ENCODE measurements around the gene SORCS2.

The SORCS2 gene

GRCh38 chr4:7390906-7391636 lies 198.7 kb downstream of the SORCS2 start:
- H3K9me3 Mint-ChIP-seq, result peaks cover 4% of the 10 kb centered on the region
- H3K36me3 Mint-ChIP-seq (ENCODE audit: low read depth), result no peaks in the 10 kb centered on the region
- no peaks in the 10 kb centered on the region for H3K4me1 Mint-ChIP-seq (ENCODE audit: low read depth)
- no peak overlapping the region for H3K27ac Mint-ChIP-seq
- no peak overlapping the region for H3K4me3 Mint-ChIP-seq
- peaks cover 4% of the 10 kb centered on the region for H3K27me3 Mint-ChIP-seq
- intact Hi-C loops (cut with micrococcal nuclease), result no loop called here

- no peak overlapping the region for H3K4me3 Mint-ChIP-seq
- H3K27me3 Mint-ChIP-seq, result peaks cover 4% of the 10 kb centered on the region
- H3K4me1 Mint-ChIP-seq (ENCODE audit: low read depth), result no peaks in the 10 kb centered on the region
- H3K9me3 Mint-ChIP-seq, result no peaks in the 10 kb centered on the region
- intact Hi-C loops (cut with micrococcal nuclease), result no loop called here
- H3K27ac Mint-ChIP-seq, result no peak overlapping the region
- H3K36me3 Mint-ChIP-seq (ENCODE audit: low read depth), result no peaks in the 10 kb centered on the region
These were observed 199.5 kb downstream of the SORCS2 start for GRCh38 chr4:7391637-7392437.

- Mint-ChIP-seq H3K27me3 (peaks cover 9% of the 10 kb centered on the region), H3K4me3 (no peak overlapping the region), H3K9me3 (no peaks in the 10 kb centered on the region), H3K36me3 (ENCODE audit: low read depth) (no peaks in the 10 kb centered on the region), H3K4me1 (ENCODE audit: low read depth) (no peaks in the 10 kb centered on the region), H3K27ac (no peak overlapping the region)
- intact Hi-C loops (cut with micrococcal nuclease), result no loop called here
These were observed 200.4 kb downstream of the SORCS2 start for GRCh38 chr4:7392438-7393421.

- Mint-ChIP-seq H3K27me3 (peaks cover 15% of the 10 kb centered on the region), H3K9me3 (no peaks in the 10 kb centered on the region), H3K4me1 (ENCODE audit: low read depth) (no peaks in the 10 kb centered on the region), H3K36me3 (ENCODE audit: low read depth) (no peaks in the 10 kb centered on the region), H3K27ac (no peak overlapping the region), H3K4me3 (no peak overlapping the region)
- intact Hi-C loops (cut with micrococcal nuclease), result no loop called here
These were observed 201.6 kb downstream of the SORCS2 start for GRCh38 chr4:7393601-7394575.

GRCh38 chr4:7394681-7395451 lies 202.5 kb downstream of the SORCS2 start:
- no peak overlapping the region for H3K4me3 Mint-ChIP-seq
- H3K27ac Mint-ChIP-seq, result no peak overlapping the region
- H3K36me3 Mint-ChIP-seq (ENCODE audit: low read depth), result no peaks in the 10 kb centered on the region
- intact Hi-C loops (cut with micrococcal nuclease), result no loop called here
- peaks cover 17% of the 10 kb centered on the region for H3K27me3 Mint-ChIP-seq
- no peaks in the 10 kb centered on the region for H3K9me3 Mint-ChIP-seq
- H3K4me1 Mint-ChIP-seq (ENCODE audit: low read depth), result no peaks in the 10 kb centered on the region

- H3K4me1 Mint-ChIP-seq (ENCODE audit: low read depth), result no peaks in the 10 kb centered on the region
- H3K9me3 Mint-ChIP-seq, result no peaks in the 10 kb centered on the region
- H3K27me3 Mint-ChIP-seq, result peaks cover 17% of the 10 kb centered on the region
- intact Hi-C loops (cut with micrococcal nuclease), result no loop called here
- no peaks in the 10 kb centered on the region for H3K36me3 Mint-ChIP-seq (ENCODE audit: low read depth)
- H3K27ac Mint-ChIP-seq, result no peak overlapping the region
- H3K4me3 Mint-ChIP-seq, result no peak overlapping the region
These were observed 203.3 kb downstream of the SORCS2 start for GRCh38 chr4:7395645-7396044.

- intact Hi-C loops (cut with micrococcal nuclease), result no loop called here
- Mint-ChIP-seq H3K9me3 (no peaks in the 10 kb centered on the region), H3K27me3 (peaks cover 17% of the 10 kb centered on the region), H3K4me1 (ENCODE audit: low read depth) (no peaks in the 10 kb centered on the region), H3K4me3 (no peak overlapping the region), H3K27ac (no peak overlapping the region), H3K36me3 (ENCODE audit: low read depth) (no peaks in the 10 kb centered on the region)
These were observed 204.0 kb downstream of the SORCS2 start for GRCh38 chr4:7396186-7396910.

GRCh38 chr4:7397206-7398103 lies 205.1 kb downstream of the SORCS2 start:
- no peaks in the 10 kb centered on the region for H3K4me1 Mint-ChIP-seq (ENCODE audit: low read depth)
- H3K9me3 Mint-ChIP-seq, result no peaks in the 10 kb centered on the region

GRCh38 chr4:7398104-7398423 lies 205.7 kb downstream of the SORCS2 start:
- intact Hi-C loops (cut with micrococcal nuclease), result no loop called here
- peaks cover 13% of the 10 kb centered on the region for H3K27me3 Mint-ChIP-seq

More at GRCh38 chr4:7397206-7398103, 205.1 kb downstream of the SORCS2 start:
- Mint-ChIP-seq H3K36me3 (ENCODE audit: low read depth) (no peaks in the 10 kb centered on the region), H3K27ac (no peak overlapping the region), H3K4me3 (no peak overlapping the region), H3K27me3 (peaks cover 17% of the 10 kb centered on the region)
- intact Hi-C loops (cut with micrococcal nuclease), result no loop called here

GRCh38 chr4:7398788-7399439 lies 206.6 kb downstream of the SORCS2 start:
- Mint-ChIP-seq H3K4me3 (no peak overlapping the region), H3K36me3 (ENCODE audit: low read depth) (no peaks in the 10 kb centered on the region), H3K4me1 (ENCODE audit: low read depth) (no peaks in the 10 kb centered on the region), H3K27ac (no peak overlapping the region), H3K27me3 (peaks cover 13% of the 10 kb centered on the region), H3K9me3 (no peaks in the 10 kb centered on the region)
- intact Hi-C loops (cut with micrococcal nuclease), result no loop called here

More at GRCh38 chr4:7398104-7398423, 205.7 kb downstream of the SORCS2 start:
- Mint-ChIP-seq H3K27ac (no peak overlapping the region), H3K4me3 (no peak overlapping the region), H3K9me3 (no peaks in the 10 kb centered on the region), H3K4me1 (ENCODE audit: low read depth) (no peaks in the 10 kb centered on the region), H3K36me3 (ENCODE audit: low read depth) (no peaks in the 10 kb centered on the region)

Data from dendritic cell treated with granulocyte-macrophage colony-stimulating factor and Interleukin-4, amounts not matched to agents 40 ng/mL and 50 ng/mL, for 4 days (primary cell).